CD4-positive, alpha-beta memory T cell (primary cell): ENCODE measurements around the gene ATP6V0E2. TPM values are rescaled to one million over a fixed set of nuclear protein-coding genes. Genes with fewer than 3 reads are reported as not detected.

Experiments
- CTCF ChIA-PET: fragments of 350-600 bp; sonication (Branson Sonifier 250); formaldehyde crosslinking; loops from one replicate; lab custom pipeline; 2021; ENCODE audit warnings: inconsistent platforms; ENCODE audit not compliant: partially characterized antibody; lab: Charles Lee
- POLR2A ChIA-PET: fragments of 350-600 bp; sonication (Branson Sonifier 250); formaldehyde crosslinking; loops from one replicate; lab custom pipeline; 2021; ENCODE audit not compliant: partially characterized antibody; lab: Charles Lee
- DNase-seq, 5 donors: peaks; one replicate each; pipeline versions ENCODE4 v3.0.0 to v3.0.0-alpha.2; 2020 to 2022; ENCODE audit warnings: mixed read lengths in 1 of 5
- H3K27ac ChIP-seq: one replicate; pipeline ENCODE4 v1.7.0; 2013; ENCODE audit warnings: low read depth, low read length
- H3K27me3 ChIP-seq: 2 replicates; pipeline ENCODE4 v1.7.0; 2013; ENCODE audit warnings: mild to moderate bottlenecking, low read length, moderate library complexity; ENCODE audit not compliant: insufficient read depth
- H3K36me3 ChIP-seq: 2 replicates; pipeline ENCODE4 v1.7.0; 2013; ENCODE audit warnings: mild to moderate bottlenecking, low read length, moderate library complexity; ENCODE audit not compliant: insufficient read depth
- H3K4me1 ChIP-seq: 2 replicates; pipeline ENCODE4 v1.7.0; 2013; ENCODE audit warnings: mild to moderate bottlenecking, low read length, moderate library complexity; ENCODE audit not compliant: insufficient read depth
- H3K4me3 ChIP-seq, 2 donors: one replicate each; pipeline ENCODE4 v1.7.0; 2013; ENCODE audit warnings: low read length in 2 of 2, mild to moderate bottlenecking in 1 of 2
- H3K9me3 ChIP-seq, 2 donors: one replicate each; pipeline ENCODE4 v1.7.0; 2013; ENCODE audit warnings: low read length in 2 of 2, control low read depth in 1 of 2; ENCODE audit not compliant: control insufficient read depth in 1 of 2
- H3K27ac Mint-ChIP-seq, 7 donors: one replicate each; pipeline ENCODE4 v1.8.0; 2020 to 2021; ENCODE audit warnings: mixed read lengths in 7 of 7, mild to moderate bottlenecking in 6 of 7, inconsistent platforms in 3 of 7, moderate library complexity in 3 of 7
- H3K27me3 Mint-ChIP-seq, 2 donors: one replicate each; pipeline ENCODE4 v1.8.0; 2020 to 2021; ENCODE audit warnings: mixed read lengths in 2 of 2
- H3K36me3 Mint-ChIP-seq, 2 donors: one replicate each; pipeline ENCODE4 v1.8.0; 2020 to 2021; ENCODE audit warnings: mixed read lengths in 2 of 2, inconsistent platforms in 1 of 2, mild to moderate bottlenecking in 1 of 2
- H3K4me1 Mint-ChIP-seq, 4 donors: one replicate each; pipeline ENCODE4 v1.8.0; 2020 to 2021; ENCODE audit warnings: mixed read lengths in 4 of 4, mild to moderate bottlenecking in 1 of 4
- H3K4me3 Mint-ChIP-seq, 8 donors: one replicate each; pipeline ENCODE4 v1.8.0; 2020 to 2021; ENCODE audit warnings: mixed read lengths in 8 of 8, mild to moderate bottlenecking in 7 of 8, moderate library complexity in 6 of 8, inconsistent platforms in 3 of 8
- H3K9me3 Mint-ChIP-seq, 8 donors: one replicate each; pipeline ENCODE4 v1.8.0; 2020 to 2021; ENCODE audit warnings: mixed read lengths in 8 of 8, mild to moderate bottlenecking in 5 of 8, inconsistent platforms in 3 of 8, moderate library complexity in 1 of 8
- intact Hi-C: fragments of 100-400 bp; cut with micrococcal nuclease; formaldehyde crosslinking; loops from one replicate; pipeline ENCODE4 v1.15.1; 2023
- polyA plus RNA-seq, 2 donors: library from polyadenylated mRNA; unstranded; fragments of 300-500 nt; fragmentation: Illumina TruSeq; gene quantifications; one replicate each; pipeline ENCODE4 v1.2.3, GENCODE V29; 2021
- total RNA-seq, 2 experiments: library from RNA; stranded (reverse); gene quantifications; one replicate each; pipeline ENCODE4 v1.2.3, GENCODE V29; 2021

The ATP6V0E2 gene
- total and polyA plus RNA-seq, 4 experiments from 2014 or later = 64.6 to 163 (median 105) TPM

GRCh38 chr7:149862156-149862555 lies 11.6 kb upstream of the ATP6V0E2 start:
- no peaks in the 10 kb centered on the region for H3K27me3 Mint-ChIP-seq
- peaks cover 32 to 62% (median 49%) of the 10 kb centered on the region in 4 donors for H3K4me1 Mint-ChIP-seq
- Histone ChIP-seq H3K4me3 (no peak overlapping the region), H3K27me3 (no peaks in the 10 kb centered on the region), H3K4me1 (peaks cover 64% of the 10 kb centered on the region), H3K27ac (no peak overlapping the region), H3K36me3 (peaks cover 12% of the 10 kb centered on the region), H3K9me3 (no peaks in the 10 kb centered on the region)
- intact Hi-C loops = no loop called here
- H3K9me3 Mint-ChIP-seq = no peaks in the 10 kb centered on the region
- ChIA-PET POLR2A (interaction anchor here (2.7 to 2.9 kb wide), 2 partner anchors 9 to 23 kb away, joined by 12 to 33 read pairs; partner anchors contain the start of gene ZNF862), CTCF (interaction anchor here (2.1 to 2.6 kb wide), 3 partner anchors 9 to 21 kb away, joined by 6 to 12 read pairs (median 12); no protein-coding TSS in a partner anchor)
- H3K27ac Mint-ChIP-seq = peak overlapping the region in 4 of 7 donors; percentile 6 to 91 (median 30)
- H3K4me3 Mint-ChIP-seq = no peak overlapping the region
- H3K36me3 Mint-ChIP-seq = peaks cover 34 to 43% of the 10 kb centered on the region in 2 donors
- DNase-seq = no peak

- POLR2A ChIA-PET = interaction anchor here (0.6 kb wide), 1 partner anchor 1531 kb away, joined by 3 read pairs; no protein-coding TSS in a partner anchor
- intact Hi-C loops = no loop called here
- Histone ChIP-seq H3K27ac (no peak overlapping the region), H3K36me3 (peaks cover 12% of the 10 kb centered on the region), H3K27me3 (no peaks in the 10 kb centered on the region), H3K4me3 (no peak overlapping the region), H3K4me1 (peaks cover 69% of the 10 kb centered on the region), H3K9me3 (no peaks in the 10 kb centered on the region)
- Mint-ChIP-seq H3K27ac (peak overlapping the region in 6 of 7 donors; percentile 62 to 96 (median 82)), H3K4me1 (peaks cover 36 to 67% (median 56%) of the 10 kb centered on the region in 4 donors), H3K36me3 (peaks cover 34 to 43% of the 10 kb centered on the region in 2 donors), H3K4me3 (peak overlapping the region in 3 of 8 donors; percentile 31 to 46 (median 43)), H3K9me3 (no peaks in the 10 kb centered on the region), H3K27me3 (no peaks in the 10 kb centered on the region)
- CTCF ChIA-PET = interaction anchor here (2.5 kb wide), 1 partner anchor 19 kb away, joined by 12 read pairs; no protein-coding TSS in a partner anchor
- DNase-seq = no peak
These were observed 10.3 kb upstream of the ATP6V0E2 start for GRCh38 chr7:149863500-149863899.

GRCh38 chr7:149864023-149864422 lies 9.7 kb upstream of the ATP6V0E2 start:
- H3K4me1 ChIP-seq = peaks cover 74% of the 10 kb centered on the region
- ChIA-PET CTCF (interaction anchor here (1.2 kb wide), 1 partner anchor 11 kb away, joined by 5 read pairs; no protein-coding TSS in a partner anchor), POLR2A (interaction anchor here (0.6 to 8.6 kb wide), 5 partner anchors 9 to 1531 kb away, joined by 3 to 166 read pairs (median 7); partner anchors contain the start of genes ATP6V0E2 and ZNF862)
- Mint-ChIP-seq H3K9me3 (no peaks in the 10 kb centered on the region), H3K4me3 (peak overlapping the region in 6 of 8 donors; percentile 33 to 65 (median 42)), H3K4me1 (peaks cover 40 to 72% (median 61%) of the 10 kb centered on the region in 4 donors), H3K27ac (peak overlapping the region; percentile 71 to 96 (median 87)), H3K27me3 (no peaks in the 10 kb centered on the region), H3K36me3 (peaks cover 33 to 42% of the 10 kb centered on the region in 2 donors)
- peaks cover 12% of the 10 kb centered on the region for H3K36me3 ChIP-seq
- no peaks in the 10 kb centered on the region for H3K9me3 ChIP-seq
- H3K27ac ChIP-seq = peak overlapping the region; percentile 70
- no peak overlapping the region for H3K4me3 ChIP-seq
- intact Hi-C loops = no loop called here
- H3K27me3 ChIP-seq = no peaks in the 10 kb centered on the region
- no peak for DNase-seq

- Mint-ChIP-seq H3K4me3 (peak overlapping the region in 6 of 8 donors; percentile 60 to 84 (median 78)), H3K36me3 (peaks cover 31 to 37% of the 10 kb centered on the region in 2 donors), H3K27me3 (no peaks in the 10 kb centered on the region), H3K9me3 (no peaks in the 10 kb centered on the region), H3K4me1 (peaks cover 46 to 79% (median 67%) of the 10 kb centered on the region in 4 donors), H3K27ac (peak overlapping the region; percentile 91 to 98 (median 96))
- H3K4me3 ChIP-seq = no peak overlapping the region
- peak overlapping the region; percentile 70 for H3K27ac ChIP-seq
- no peaks in the 10 kb centered on the region for H3K9me3 ChIP-seq
- CTCF ChIA-PET = interaction anchor here (1.2 to 1.7 kb wide), 2 partner anchors 10 to 21 kb away, joined by 3 to 5 read pairs; no protein-coding TSS in a partner anchor
- no peaks in the 10 kb centered on the region for H3K27me3 ChIP-seq
- DNase-seq = no peak
- intact Hi-C loops = loop anchor here (1.0 kb wide), 3 partner anchors 9 to 26 kb away; partner anchors contain the start of genes ATP6V0E2 and ZNF862
- H3K4me1 ChIP-seq = peaks cover 81% of the 10 kb centered on the region
- POLR2A ChIA-PET = interaction anchor here (0.9 to 8.6 kb wide), 10 partner anchors 9 to 149 kb away, joined by 3 to 166 read pairs (median 8); partner anchors contain the start of genes ATP6V0E2 and ZNF862
- H3K36me3 ChIP-seq = peaks cover 12% of the 10 kb centered on the region
These were observed 9.0 kb upstream of the ATP6V0E2 start for GRCh38 chr7:149864751-149865150.

- Histone ChIP-seq H3K36me3 (peaks cover 12% of the 10 kb centered on the region), H3K4me3 (peak overlapping the region in 1 of 2 donors; percentile 11), H3K9me3 (no peaks in the 10 kb centered on the region), H3K27ac (peak overlapping the region; percentile 70), H3K27me3 (no peaks in the 10 kb centered on the region), H3K4me1 (peaks cover 88% of the 10 kb centered on the region)
- H3K4me3 Mint-ChIP-seq = peak overlapping the region; percentile 60 to 84 (median 78)
- H3K27ac Mint-ChIP-seq = peak overlapping the region; percentile 91 to 98 (median 96)
- ChIA-PET CTCF (interaction anchor here (1.2 to 1.7 kb wide), 3 partner anchors 9 to 20 kb away, joined by 3 to 5 read pairs (median 3); no protein-coding TSS in a partner anchor), POLR2A (interaction anchor here (0.9 to 8.6 kb wide), 10 partner anchors 8 to 150 kb away, joined by 3 to 166 read pairs (median 8); partner anchors contain the start of genes ATP6V0E2 and ZNF862)
- peaks cover 25 to 30% of the 10 kb centered on the region in 2 donors for H3K36me3 Mint-ChIP-seq
- peaks cover 52 to 83% (median 73%) of the 10 kb centered on the region in 4 donors for H3K4me1 Mint-ChIP-seq
- no peaks in the 10 kb centered on the region for H3K27me3 Mint-ChIP-seq
- peak; percentile 64 to 78 (median 69) for DNase-seq
- intact Hi-C loops = loop anchor here (1.0 kb wide), 3 partner anchors 8 to 27 kb away; partner anchors contain the start of genes ATP6V0E2 and ZNF862
- H3K9me3 Mint-ChIP-seq = no peaks in the 10 kb centered on the region
These were observed 8.3 kb upstream of the ATP6V0E2 start for GRCh38 chr7:149865437-149865836.

GRCh38 chr7:149866139-149866778 lies 7.5 kb upstream of the ATP6V0E2 start:
- peaks cover 60 to 91% (median 81%) of the 10 kb centered on the region in 4 donors for H3K4me1 Mint-ChIP-seq
- intact Hi-C loops = no loop called here
- POLR2A ChIA-PET = interaction anchor here (1.4 to 8.6 kb wide), 6 partner anchors 7 to 27 kb away, joined by 5 to 166 read pairs (median 30); partner anchors contain the start of genes ATP6V0E2 and ZNF862
- Histone ChIP-seq H3K9me3 (no peaks in the 10 kb centered on the region), H3K27me3 (no peaks in the 10 kb centered on the region), H3K36me3 (peaks cover 12% of the 10 kb centered on the region), H3K4me1 (peaks cover 96% of the 10 kb centered on the region), H3K27ac (peak overlapping the region; percentile 70), H3K4me3 (no peak overlapping the region)
- H3K27me3 Mint-ChIP-seq = no peaks in the 10 kb centered on the region
- H3K27ac Mint-ChIP-seq = peak overlapping the region; percentile 91 to 98 (median 95)
- H3K9me3 Mint-ChIP-seq = no peaks in the 10 kb centered on the region
- H3K4me3 Mint-ChIP-seq = peak overlapping the region in 7 of 8 donors; percentile 57 to 91 (median 67)
- H3K36me3 Mint-ChIP-seq = peaks cover 22 to 23% of the 10 kb centered on the region in 2 donors
- no peak for DNase-seq
- CTCF ChIA-PET = interaction anchor here (1.3 to 1.7 kb wide), 2 partner anchors 11 to 19 kb away, joined by 3 read pairs; no protein-coding TSS in a partner anchor
